ENCODE results near the gene ZNF22.

Gene ZNF22

DNA sequence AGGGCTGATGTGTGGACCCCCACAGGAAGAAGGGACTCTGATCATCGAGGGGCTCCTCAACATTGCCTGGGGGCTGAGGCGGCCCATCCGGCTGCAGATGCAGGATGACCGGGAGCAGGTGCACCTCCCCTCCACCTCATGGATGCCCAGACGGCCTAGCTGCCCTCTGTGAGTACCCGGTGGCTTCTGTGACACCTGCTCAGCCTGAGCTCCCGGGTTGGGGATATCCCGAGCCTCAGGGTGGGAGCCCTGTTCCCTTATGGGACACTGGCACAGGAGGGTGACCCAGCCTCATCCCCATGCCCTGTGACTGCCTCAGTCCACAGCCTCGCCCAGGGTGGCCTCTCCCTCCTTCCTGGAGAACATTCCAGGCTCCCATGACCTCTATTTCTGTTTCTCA, 18.2 kb upstream of the ZNF22 start:
- no peak for TF ChIP-seq CTCF (IDR thresholded peaks at IDR 0.05; ENCODE audit: low read length, missing control alignments)
- DNase-seq (ENCODE audit: low read depth): no peak
- H3K4me3 ChIP-seq (replicated peaks; ENCODE audit: low read depth, low read length): no peak overlapping the region

DNA sequence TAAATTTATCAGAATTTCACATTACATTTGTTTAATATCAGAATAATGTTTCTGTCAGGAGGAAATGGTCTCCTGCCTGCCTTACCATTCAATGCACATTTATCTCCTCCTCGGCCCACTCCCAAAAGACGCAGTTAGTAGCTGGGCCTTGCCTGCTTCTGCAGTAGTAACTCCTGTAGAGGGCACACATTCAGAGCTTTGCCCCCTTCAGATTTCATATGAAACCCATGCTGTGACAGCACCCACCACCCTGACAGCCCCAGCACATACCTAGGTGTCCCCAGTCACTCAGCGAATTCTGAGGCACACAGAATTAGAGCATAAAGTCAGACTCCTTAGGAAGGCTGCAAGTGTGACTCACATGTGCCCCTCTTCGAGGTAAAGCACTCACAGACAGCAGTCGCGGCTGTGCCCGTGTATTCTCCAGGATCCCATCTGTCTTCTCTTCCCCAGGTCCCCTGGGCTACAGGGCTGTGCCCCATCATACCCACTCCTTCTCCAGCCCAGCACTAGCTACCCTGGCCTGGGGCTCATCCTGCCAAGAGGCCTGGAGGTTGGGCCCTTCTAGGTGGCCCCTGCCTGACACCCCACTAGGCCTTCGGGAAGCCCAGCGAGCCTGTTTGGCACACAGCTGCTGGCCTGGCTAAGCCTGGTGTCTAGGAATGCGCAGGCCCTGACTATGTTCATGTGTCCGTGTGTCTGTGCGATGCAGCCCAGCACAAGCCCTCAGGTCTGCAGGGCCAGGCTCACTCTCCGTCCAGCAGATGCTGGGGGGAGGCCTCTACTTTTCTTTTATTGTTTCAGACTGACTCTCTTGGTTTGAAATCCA, 17.4 kb upstream of the ZNF22 start:
- H3K4me3 ChIP-seq (replicated peaks; ENCODE audit: low read depth, low read length): no peak overlapping the region
- TF ChIP-seq CTCF (IDR thresholded peaks at IDR 0.05; ENCODE audit: low read length, missing control alignments): no peak
- DNase-seq (ENCODE audit: low read depth): no peak

DNA sequence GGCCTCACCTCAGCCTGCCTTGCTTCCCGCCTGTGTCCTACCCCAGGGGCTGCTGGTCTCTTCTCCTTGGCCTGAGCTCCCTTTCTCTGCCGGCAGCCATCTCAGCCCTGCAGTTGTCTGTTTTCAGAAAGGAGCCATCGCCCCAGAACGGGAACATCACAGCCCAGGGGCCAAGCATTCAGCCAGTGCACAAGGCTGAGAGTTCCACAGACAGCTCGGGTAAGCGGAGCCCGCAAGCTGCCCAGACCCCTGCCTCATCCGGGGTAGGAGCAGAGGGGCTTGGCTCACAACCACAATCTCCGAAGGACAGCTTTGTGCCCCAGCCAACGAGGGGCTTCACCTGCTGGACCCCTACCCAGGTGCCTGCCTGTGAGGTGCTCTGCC, 16.8 kb upstream of the ZNF22 start:
- TF ChIP-seq CTCF (IDR thresholded peaks at IDR 0.05; ENCODE audit: low read length, missing control alignments): no peak
- DNase-seq (ENCODE audit: low read depth): no peak
- H3K4me3 ChIP-seq (replicated peaks; ENCODE audit: low read depth, low read length): no peak overlapping the region

- H3K4me3 ChIP-seq (replicated peaks; ENCODE audit: low read depth, low read length): no peak overlapping the region
- no peak for TF ChIP-seq CTCF (IDR thresholded peaks at IDR 0.05; ENCODE audit: low read length, missing control alignments)
- DNase-seq (ENCODE audit: low read depth): no peak
Observed at GRCh38 chr10:44984671-44985101, 16.0 kb upstream of the ZNF22 start.

GRCh38 chr10:44985175-44985681, 15.5 kb upstream of the ZNF22 start:
- H3K4me3 ChIP-seq (replicated peaks; ENCODE audit: low read depth, low read length): no peak overlapping the region
- TF ChIP-seq CTCF (IDR thresholded peaks at IDR 0.05; ENCODE audit: low read length, missing control alignments): no peak
- peak; percentile 48 for DNase-seq (ENCODE audit: low read depth)

- DNase-seq (ENCODE audit: low read depth): no peak
- no peak overlapping the region for H3K4me3 ChIP-seq (replicated peaks; ENCODE audit: low read depth, low read length)
- no peak for TF ChIP-seq CTCF (IDR thresholded peaks at IDR 0.05; ENCODE audit: low read length, missing control alignments)
Observed at GRCh38 chr10:44986179-44986578, 14.5 kb upstream of the ZNF22 start.

GRCh38 chr10:44986670-44987069, 14.1 kb upstream of the ZNF22 start:
- no peak for TF ChIP-seq CTCF (IDR thresholded peaks at IDR 0.05; ENCODE audit: low read length, missing control alignments)
- peak; percentile 61 for DNase-seq (ENCODE audit: low read depth)

More at GRCh38 chr10:44986670-44987069, 14.1 kb upstream of the ZNF22 start:
- no peak overlapping the region for H3K4me3 ChIP-seq (replicated peaks; ENCODE audit: low read depth, low read length)
